Lung (tissue), 12 donors: ENCODE measurements around the gene HOXA5. TPM values are rescaled to one million over a fixed set of nuclear protein-coding genes. Genes with fewer than 3 reads are reported as not detected.

Experiments
- ATAC-seq: fragments of 200-7000 bp; cut with Tn5 transposase; one replicate; pipeline ENCODE4 v1.9.1; 2020; ENCODE audit warnings: moderate number of reproducible peaks; ENCODE audit not compliant: insufficient read depth, low FRiP score
- DNase-seq, 3 donors: peaks; one replicate each; pipeline ENCODE4 v3.0.0-alpha.2; 2013 to 2017
- H3K27ac ChIP-seq, 2 donors: one replicate each; pipeline ENCODE4 v1.5.1; 2013; ENCODE audit warnings: mild to moderate bottlenecking in 2 of 2, moderate library complexity in 2 of 2, control low read depth in 1 of 2, inconsistent platforms in 1 of 2, low read depth in 1 of 2, low read length in 1 of 2
- H3K27me3 ChIP-seq, 3 donors: one replicate each; pipeline ENCODE4 v1.5.1; 2013; ENCODE audit warnings: low read length in 2 of 3; ENCODE audit not compliant: control insufficient read depth in 3 of 3, insufficient read depth in 3 of 3
- H3K36me3 ChIP-seq, 4 donors: one replicate each; pipeline ENCODE4 v1.5.1; 2013; ENCODE audit warnings: low read length in 4 of 4, mild to moderate bottlenecking in 1 of 4, moderate library complexity in 1 of 4; ENCODE audit not compliant: control insufficient read depth in 4 of 4, insufficient read depth in 4 of 4
- H3K4me1 ChIP-seq, 5 donors: one replicate each; pipeline ENCODE4 v1.5.1; 2013; ENCODE audit warnings: low read length in 5 of 5, mild to moderate bottlenecking in 2 of 5, moderate library complexity in 1 of 5; ENCODE audit not compliant: control insufficient read depth in 5 of 5, insufficient read depth in 5 of 5
- H3K4me3 ChIP-seq: one replicate; pipeline ENCODE4 v1.5.1; 2013; ENCODE audit warnings: mild to moderate bottlenecking, control low read depth, moderate library complexity
- H3K9ac ChIP-seq, 2 donors: one replicate each; pipeline ENCODE4 v1.5.1; 2013; ENCODE audit warnings: low read length in 2 of 2, control low read depth in 1 of 2; ENCODE audit not compliant: insufficient read depth in 1 of 2
- H3K9me3 ChIP-seq, 4 donors: one replicate each; pipeline ENCODE4 v1.5.1; 2013; ENCODE audit warnings: low read length in 3 of 4, mild to moderate bottlenecking in 1 of 4, moderate library complexity in 1 of 4; ENCODE audit not compliant: control insufficient read depth in 4 of 4, insufficient read depth in 3 of 4
- CTCF ChIP-seq: IDR thresholded peaks from 2 replicates; pipeline ENCODE4 v1.5.1; 2012; ENCODE audit warnings: mild to moderate bottlenecking; ENCODE audit errors: control extremely low read depth, extremely low read depth
- WGBS, 2 donors: extraction: QIAGEN DNeasy Blood & Tissue Kit; methylation state at CpG; one replicate each; pipeline ENCODE4 v1.1.7; 2013; 5-methylcytosine and 5-hydroxymethylcytosine counted together
- polyA plus RNA-seq, 2 donors: library from polyadenylated mRNA; stranded (reverse); fragments of 200-250 nt; gene quantifications; one replicate each; pipeline ENCODE4 v1.2.1, GENCODE V29; 2013
- total RNA-seq, 2 donors: library from RNA; depleted of rRNA in 1 of 2; stranded (reverse); fragments of >200 nt in 1 of 2; gene quantifications; one replicate each; pipeline ENCODE4 v1.2.1, GENCODE V29; 2014 to 2021
- donor health status: control.
- donor health status: control.
- donor health status: Bipolar disorder and iron deficiency.
- donor health status: healthy.
- donor health status: DM: yes; HTN: yes; CAD: no.

HOXA5 gene
- total and polyA plus RNA-seq, 4 donors: 9.2 to 61.9 (median 15.2) TPM

DNA sequence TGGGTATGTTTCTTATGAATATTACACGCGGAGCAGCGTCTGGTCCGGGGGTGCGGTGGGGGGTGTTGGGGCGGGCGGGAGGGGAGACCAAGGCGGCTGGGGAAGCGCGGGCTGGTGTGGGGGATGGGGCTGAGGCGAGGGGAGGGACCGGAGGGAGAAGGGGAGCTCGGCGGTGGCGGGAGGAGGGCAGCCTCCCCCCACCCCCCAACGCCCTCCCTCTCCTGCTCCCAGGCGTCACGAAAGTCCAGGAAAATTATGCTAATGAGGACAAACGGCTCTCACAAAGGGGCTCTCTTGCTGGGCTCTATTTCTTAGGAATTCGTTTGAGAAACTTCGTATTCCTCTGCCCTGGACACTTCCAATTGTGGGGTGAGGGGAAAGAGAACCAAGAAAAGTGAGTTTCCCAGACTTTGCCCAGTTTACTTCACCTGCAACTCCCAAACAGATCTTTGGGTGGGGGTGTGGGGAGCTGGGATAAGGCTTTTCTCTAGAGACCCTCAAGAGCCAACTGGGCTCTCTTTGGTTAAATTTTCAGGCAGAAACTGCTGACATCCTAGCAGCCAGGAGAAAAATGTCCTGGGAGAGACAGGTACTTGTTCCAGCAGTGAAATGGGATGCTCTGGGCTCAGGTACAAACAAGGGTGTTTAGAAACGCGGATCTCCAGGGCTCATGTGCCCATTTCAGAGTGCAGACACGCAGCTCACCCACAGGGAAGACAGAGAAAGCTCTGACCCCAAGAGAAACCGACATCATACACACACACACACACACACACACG is 29.3 kb downstream of the HOXA5 start:
- no peak for TF ChIP-seq CTCF
- no peaks in the 10 kb centered on the region for H3K9me3 ChIP-seq
- peaks cover 0 to 57% (median 6%) of the 10 kb centered on the region in 4 donors for H3K36me3 ChIP-seq
- peak overlapping the region; percentile 43 to 97 for H3K9ac ChIP-seq
- peak; percentile 20 for ATAC-seq
- WGBS, 2 donors: 40 to 70% methylated on average over 25 to 26 of the region's 26 CpGs
- H3K4me3 ChIP-seq: peak overlapping the region; percentile 37
- DNase-seq: peak; percentile 75 to 95 (median 90)
- H3K4me1 ChIP-seq: peaks cover 0 to 43% (median 12%) of the 10 kb centered on the region in 5 donors
- peak overlapping the region in 1 of 2 donors; percentile 83 for H3K27ac ChIP-seq
- H3K27me3 ChIP-seq: peaks cover 0 to 48% (median 3%) of the 10 kb centered on the region in 3 donors

DNA sequence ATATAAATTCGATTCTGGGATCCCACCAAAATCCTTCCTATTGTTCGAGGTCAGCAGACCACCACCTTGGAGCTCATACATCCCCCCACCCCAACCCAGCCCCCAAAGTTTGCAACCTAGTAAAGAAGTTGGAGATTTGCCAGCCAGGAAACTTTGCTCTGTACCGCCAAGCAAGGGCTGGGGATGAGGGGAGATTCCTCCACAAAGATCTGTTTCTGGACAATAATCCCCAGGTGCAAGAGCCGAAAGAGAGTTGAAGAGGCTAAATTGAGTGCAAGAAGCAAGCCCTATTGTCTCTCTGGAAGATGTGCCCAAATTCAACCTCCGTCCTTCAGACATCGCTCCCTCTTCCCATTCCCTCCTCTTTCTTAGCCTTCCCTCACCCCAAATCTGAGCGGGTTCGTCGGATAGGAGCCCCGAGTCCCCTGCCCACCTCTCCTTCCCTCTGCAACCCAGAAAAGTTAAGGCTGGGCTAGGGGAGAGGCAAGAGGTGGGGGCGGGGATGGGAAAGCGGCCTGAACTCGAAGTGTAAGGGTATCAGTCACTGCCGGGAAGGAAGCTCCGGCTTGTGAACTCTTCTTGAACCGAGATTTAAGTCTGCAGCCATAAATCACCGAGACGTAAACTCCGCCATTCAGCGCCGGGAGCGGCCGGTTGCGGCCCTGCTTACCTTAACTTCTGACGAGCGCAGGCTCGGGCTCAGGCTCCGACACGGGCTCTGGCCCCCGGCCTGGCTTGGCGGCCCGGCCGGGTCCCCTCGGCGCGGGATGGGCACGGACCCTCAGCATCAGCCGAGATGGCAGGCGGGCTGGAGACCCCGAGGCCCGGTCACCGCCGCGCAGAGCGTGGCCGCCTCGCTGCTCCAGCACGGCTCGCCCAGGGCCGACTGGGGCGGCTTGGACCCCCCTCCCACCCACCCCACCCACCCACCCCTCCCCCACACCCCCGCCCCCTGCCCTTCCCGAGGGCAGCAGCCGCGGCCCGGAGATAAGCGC is 30.2 kb downstream of the HOXA5 start:
- Histone ChIP-seq H3K36me3 (peaks cover 0 to 61% (median 6%) of the 10 kb centered on the region in 4 donors), H3K4me3 (peak overlapping the region; percentile 55), H3K27me3 (peaks cover 0 to 51% (median 3%) of the 10 kb centered on the region in 3 donors), H3K9ac (peak overlapping the region in 1 of 2 donors; percentile 95), H3K4me1 (peaks cover 0 to 43% (median 18%) of the 10 kb centered on the region in 5 donors), H3K27ac (peak overlapping the region; percentile 41 to 92), H3K9me3 (no peaks in the 10 kb centered on the region)
- ATAC-seq: peak; percentile 32
- WGBS, 2 donors: 35 to 60% methylated on average over 48 to 57 of the region's 57 CpGs
- peak; percentile 88 to 96 (median 88) for DNase-seq
- no peak for TF ChIP-seq CTCF

DNA sequence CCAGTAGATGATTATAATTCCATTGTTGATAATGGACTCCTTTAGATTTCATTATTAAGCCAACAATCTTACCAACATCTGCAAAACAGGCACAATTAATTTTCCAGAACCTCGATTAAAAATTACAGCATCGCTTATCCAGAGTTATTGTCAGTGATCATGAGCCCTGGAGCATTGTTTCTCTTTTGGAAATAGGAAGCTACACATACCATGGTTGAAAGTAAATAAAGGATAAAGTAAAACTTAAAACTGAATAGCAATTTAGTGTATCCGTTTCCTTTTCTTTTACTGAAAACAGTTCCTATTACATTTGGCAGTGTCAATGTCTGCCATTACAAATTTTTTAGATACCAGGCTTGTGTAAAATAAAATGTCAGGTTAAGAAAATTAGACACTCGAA is 31.1 kb downstream of the HOXA5 start:
- H3K4me3 ChIP-seq: no peak overlapping the region
- no peak overlapping the region for H3K27ac ChIP-seq
- H3K27me3 ChIP-seq: peaks cover 0 to 54% (median 6%) of the 10 kb centered on the region in 3 donors
- peaks cover 0 to 54% (median 6%) of the 10 kb centered on the region in 4 donors for H3K36me3 ChIP-seq
- H3K9me3 ChIP-seq: no peaks in the 10 kb centered on the region
- DNase-seq (peak in 1 of 3 donors; percentile 39), ATAC-seq (no peak)
- H3K9ac ChIP-seq: peak overlapping the region in 1 of 2 donors; percentile 95
- no peak for TF ChIP-seq CTCF
- peaks cover 0 to 44% (median 18%) of the 10 kb centered on the region in 5 donors for H3K4me1 ChIP-seq
- 38 to 67% methylated on average over 4 of the region's 4 CpGs for whole genome bisulfite sequencing, 2 donors
